Adrenal gland (tissue), 5 donors: Measurements from ENCODE around the gene DIPK2A.

Experiments used
- POLR2A ChIP-seq, 2 donors: fragments of 450-650 bp; IDR thresholded peaks; one replicate each; pipeline ENCODE4 v1.6.1; 2017; ENCODE audit warnings: antibody characterized with exemption in 2 of 2, mild to moderate bottlenecking in 2 of 2, moderate library complexity in 1 of 2
- TF ChIP-seq, protein P1 (sequence below), 6 experiments: fragments of 450-650 bp in 4 of 6; fragments of 200-600 bp in 2 of 6; sonication (generic) in 1 of 6; IDR thresholded peaks; 1 replicate in 5 of 6; 2 replicates in 1 of 6; pipeline versions ENCODE4 v1.5.1 to v1.8.0; 2016 to 2021; ENCODE audit warnings: antibody characterized with exemption in 6 of 6, mild to moderate bottlenecking in 2 of 6, moderate library complexity in 1 of 6
- donor health status: DM: no; HTN: no; CAD: no.

DNA sequence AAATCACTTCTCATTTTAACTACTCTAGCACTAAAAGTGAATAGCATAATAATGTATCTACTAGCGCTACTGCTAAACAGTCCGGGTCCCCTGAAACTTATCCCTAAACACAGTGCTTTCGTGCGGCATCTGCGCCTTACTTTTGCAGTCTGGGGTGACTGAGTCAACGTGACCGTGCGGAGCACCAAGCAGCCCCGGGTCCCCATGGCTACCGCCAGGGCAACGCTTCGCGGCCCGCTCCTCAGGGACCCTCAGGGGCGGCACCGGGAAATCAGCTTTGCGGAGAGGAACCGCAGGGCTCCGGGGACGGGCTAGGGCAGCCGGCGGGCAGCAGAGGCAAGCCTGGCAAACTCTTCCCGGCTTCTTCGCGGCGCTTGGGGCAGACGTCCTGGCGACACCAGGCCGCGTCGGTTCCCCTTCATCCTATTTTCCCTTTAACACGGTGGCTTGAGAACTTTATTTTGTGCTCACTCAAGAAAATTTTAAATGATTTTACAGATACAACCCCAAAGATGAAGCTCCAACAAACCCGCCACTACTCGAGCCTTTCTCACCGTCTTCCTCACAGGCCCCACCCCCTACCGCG is 757 bp upstream of the DIPK2A start:
- TF ChIP-seq, protein P1, sequence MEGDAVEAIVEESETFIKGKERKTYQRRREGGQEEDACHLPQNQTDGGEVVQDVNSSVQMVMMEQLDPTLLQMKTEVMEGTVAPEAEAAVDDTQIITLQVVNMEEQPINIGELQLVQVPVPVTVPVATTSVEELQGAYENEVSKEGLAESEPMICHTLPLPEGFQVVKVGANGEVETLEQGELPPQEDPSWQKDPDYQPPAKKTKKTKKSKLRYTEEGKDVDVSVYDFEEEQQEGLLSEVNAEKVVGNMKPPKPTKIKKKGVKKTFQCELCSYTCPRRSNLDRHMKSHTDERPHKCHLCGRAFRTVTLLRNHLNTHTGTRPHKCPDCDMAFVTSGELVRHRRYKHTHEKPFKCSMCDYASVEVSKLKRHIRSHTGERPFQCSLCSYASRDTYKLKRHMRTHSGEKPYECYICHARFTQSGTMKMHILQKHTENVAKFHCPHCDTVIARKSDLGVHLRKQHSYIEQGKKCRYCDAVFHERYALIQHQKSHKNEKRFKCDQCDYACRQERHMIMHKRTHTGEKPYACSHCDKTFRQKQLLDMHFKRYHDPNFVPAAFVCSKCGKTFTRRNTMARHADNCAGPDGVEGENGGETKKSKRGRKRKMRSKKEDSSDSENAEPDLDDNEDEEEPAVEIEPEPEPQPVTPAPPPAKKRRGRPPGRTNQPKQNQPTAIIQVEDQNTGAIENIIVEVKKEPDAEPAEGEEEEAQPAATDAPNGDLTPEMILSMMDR (IDR thresholded peaks at IDR 0.05): peak in 1 of 6 experiments; percentile 33
- TF ChIP-seq POLR2A (IDR thresholded peaks at IDR 0.05): no peak
